GM19239 (cell line): ENCODE data around the gene STXBP4.

Source experiments
- DNase-seq: peaks from one replicate; pipeline ENCODE4 v3.0.0; 2011; ENCODE audit warnings: low spot score; ENCODE audit not compliant: insufficient read length
- FAIRE-seq: peaks from 2 replicates; lab custom pipeline; 2011; peaks lifted over from hg19 to GRCh38; lab: Jason Lieb, UNC

Gene STXBP4

GRCh38 chr17:54968262-54968987 lies at the start of gene STXBP4, which contains the start of gene COX11:
Gene STXBP4, plus strand, starts transcription at chr17:54968765. Its CDS starts 17,455 bp downstream, at chr17:54986220.
Gene COX11, minus strand, starts transcription at chr17:54968654. Its CDS starts 8 bp downstream, at chr17:54968646.
- FAIRE-seq, result peak; percentile 91

GRCh38 chr17:54919425-54919824 lies 49.1 kb upstream of the STXBP4 start:
- FAIRE-seq (no peak), DNase-seq (no peak)

More at GRCh38 chr17:54968262-54968987, at the start of gene STXBP4, which contains the start of gene COX11:
- DNase-seq, result peak; percentile 69

GRCh38 chr17:54920819-54921218 lies 47.7 kb upstream of the STXBP4 start:
- DNase-seq (no peak), FAIRE-seq (no peak)

- DNase-seq (no peak), FAIRE-seq (no peak)
These were observed 44.2 kb upstream of the STXBP4 start for GRCh38 chr17:54924405-54924804.

GRCh38 chr17:54927525-54927924 lies 41.0 kb upstream of the STXBP4 start:
- no peak for FAIRE-seq
- no peak for DNase-seq

GRCh38 chr17:54932711-54933110 lies 35.9 kb upstream of the STXBP4 start:
- FAIRE-seq (no peak), DNase-seq (no peak)

- no peak for DNase-seq
- no peak for FAIRE-seq
These were observed 34.6 kb upstream of the STXBP4 start for GRCh38 chr17:54933921-54934320.

- DNase-seq (no peak), FAIRE-seq (no peak)
These were observed 33.1 kb upstream of the STXBP4 start for GRCh38 chr17:54935471-54935870.

GRCh38 chr17:54937018-54937417 lies 31.5 kb upstream of the STXBP4 start:
- no peak for FAIRE-seq

GRCh38 chr17:54937426-54937825 lies 31.1 kb upstream of the STXBP4 start:
- FAIRE-seq (no peak), DNase-seq (no peak)

More at GRCh38 chr17:54937018-54937417, 31.5 kb upstream of the STXBP4 start:
- DNase-seq, result no peak

GRCh38 chr17:54941285-54941684 lies 27.3 kb upstream of the STXBP4 start:
- DNase-seq, result no peak
- no peak for FAIRE-seq

GRCh38 chr17:54944796-54945195 lies 23.8 kb upstream of the STXBP4 start:
- no peak for FAIRE-seq

GRCh38 chr17:54945231-54945630 lies 23.3 kb upstream of the STXBP4 start:
- DNase-seq, result no peak
- FAIRE-seq, result no peak

More at GRCh38 chr17:54944796-54945195, 23.8 kb upstream of the STXBP4 start:
- DNase-seq, result no peak

- no peak for FAIRE-seq
- DNase-seq, result no peak
These were observed 22.9 kb upstream of the STXBP4 start for GRCh38 chr17:54945671-54946070.

GRCh38 chr17:54947396-54947795 lies 21.2 kb upstream of the STXBP4 start:
- FAIRE-seq, result no peak
- DNase-seq, result no peak

GRCh38 chr17:54948380-54948779 lies 20.2 kb upstream of the STXBP4 start:
- DNase-seq, result no peak
- no peak for FAIRE-seq

- no peak for FAIRE-seq
- no peak for DNase-seq
These were observed 18.4 kb upstream of the STXBP4 start for GRCh38 chr17:54950116-54950515.

GRCh38 chr17:54951286-54951685 lies 17.3 kb upstream of the STXBP4 start:
- DNase-seq (no peak), FAIRE-seq (no peak)

GRCh38 chr17:54956791-54957190 lies 11.8 kb upstream of the STXBP4 start:
- DNase-seq, result no peak
- FAIRE-seq, result no peak

- DNase-seq (no peak), FAIRE-seq (peak; percentile 58)
These were observed 824 bp upstream of the STXBP4 start for GRCh38 chr17:54967621-54968261.

- no peak for DNase-seq
- no peak for FAIRE-seq
These were observed 395 bp downstream of the STXBP4 start for GRCh38 chr17:54968988-54969332.
